HG02759 (cell line): ENCODE data around the gene ZNF697.
A peak's percentile ranks its signal among the peaks of the same experiment; 100 is the strongest.
"Not testable (repeated sequence)": the region's sequence is repeated elsewhere in the genome, so short reads cannot be mapped to it uniquely, and the experiment has no call there.

Source experiments
- ATAC-seq: cut with Tn5 transposase; IDR thresholded peaks from one replicate; pipeline ENCODE4 v1.9.1; 2021; ENCODE audit warnings: mild to moderate bottlenecking, moderate library complexity; ENCODE audit not compliant: unreplicated experiment

The ZNF697 gene

DNA sequence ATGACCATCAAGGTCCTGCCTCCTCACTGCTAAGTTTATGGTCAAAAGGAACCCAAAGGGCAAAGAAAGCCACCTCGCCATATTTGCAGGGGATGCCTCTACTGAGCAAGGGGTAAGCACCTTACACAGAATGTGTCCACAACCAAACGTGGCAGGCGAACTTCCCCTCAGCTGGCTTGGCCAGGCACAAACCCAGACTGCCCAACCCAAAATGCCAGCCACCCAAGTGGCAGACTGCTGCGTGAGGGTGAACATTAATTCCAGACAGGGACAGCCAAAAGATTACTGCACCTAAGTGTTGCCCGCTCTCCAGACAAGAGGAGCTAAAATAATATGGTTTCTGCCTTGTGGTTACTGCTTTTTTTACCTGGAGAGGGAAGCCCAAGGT, 16.0 kb downstream of the ZNF697 start:
- no peak for ATAC-seq

GRCh38 chr1:119631433-119632102, 16.5 kb downstream of the ZNF697 start:
- ATAC-seq, result peak; percentile 78

DNA sequence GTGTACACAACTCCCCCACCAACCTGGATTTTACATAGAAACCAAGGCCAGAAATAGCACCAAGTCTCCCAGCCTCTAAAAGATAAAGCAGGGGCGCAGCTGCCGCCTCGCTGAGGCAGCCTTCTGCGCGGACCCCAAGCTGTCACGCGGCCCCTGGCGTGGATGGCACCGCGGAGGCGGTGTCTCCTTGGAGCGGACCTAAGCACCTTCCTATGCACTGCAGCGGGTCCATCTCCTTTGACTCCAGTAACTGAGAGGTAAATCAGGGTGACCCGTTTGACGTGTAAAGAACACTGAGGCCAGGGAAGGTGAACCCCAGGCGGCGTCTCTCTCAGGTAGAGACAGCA, 17.0 kb downstream of the ZNF697 start:
- no peak for ATAC-seq

DNA sequence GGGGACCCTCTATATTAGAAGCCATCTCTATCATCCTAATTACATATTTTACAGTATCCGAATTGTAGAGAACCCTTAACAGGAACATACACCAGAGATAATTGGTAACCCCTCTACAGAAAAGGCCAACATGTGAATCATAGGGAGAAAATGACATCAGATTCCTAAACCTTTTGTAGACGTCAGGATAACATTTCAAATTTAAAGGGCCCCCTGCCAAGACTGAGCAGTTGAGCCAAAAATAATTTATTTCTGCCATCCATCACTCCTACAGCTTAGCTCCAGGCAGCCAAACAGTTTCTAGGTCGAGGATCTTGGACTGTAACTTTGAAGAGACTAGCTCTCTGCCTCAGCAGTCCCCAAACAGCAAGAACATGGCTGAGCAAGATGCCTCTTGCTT, 21.2 kb downstream of the ZNF697 start:
- no peak for ATAC-seq

- no peak for ATAC-seq
Observed at GRCh38 chr1:119626011-119626545, 22.0 kb downstream of the ZNF697 start.

GRCh38 chr1:119623678-119624077, 24.4 kb downstream of the ZNF697 start:
- ATAC-seq, result no peak

DNA sequence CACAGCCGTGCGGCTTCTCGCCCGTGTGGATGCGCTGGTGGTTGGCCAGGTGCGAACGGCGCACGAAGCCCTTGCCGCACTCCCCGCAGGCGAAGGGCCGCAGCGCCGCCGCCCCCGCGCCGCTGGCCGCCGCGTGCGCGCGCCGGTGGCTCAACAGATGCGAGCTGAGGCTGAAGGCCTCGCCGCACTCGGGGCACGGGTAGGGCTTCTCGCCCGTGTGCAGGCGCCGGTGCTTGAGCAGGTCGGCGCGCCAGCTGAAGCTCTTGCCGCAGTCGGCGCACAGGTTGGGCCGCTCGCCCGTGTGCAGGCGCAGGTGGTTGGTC, 24.9 kb downstream of the ZNF697 start:
- ATAC-seq, result no peak

- ATAC-seq, result no peak
Observed at GRCh38 chr1:119622311-119623192, 25.5 kb downstream of the ZNF697 start.

DNA sequence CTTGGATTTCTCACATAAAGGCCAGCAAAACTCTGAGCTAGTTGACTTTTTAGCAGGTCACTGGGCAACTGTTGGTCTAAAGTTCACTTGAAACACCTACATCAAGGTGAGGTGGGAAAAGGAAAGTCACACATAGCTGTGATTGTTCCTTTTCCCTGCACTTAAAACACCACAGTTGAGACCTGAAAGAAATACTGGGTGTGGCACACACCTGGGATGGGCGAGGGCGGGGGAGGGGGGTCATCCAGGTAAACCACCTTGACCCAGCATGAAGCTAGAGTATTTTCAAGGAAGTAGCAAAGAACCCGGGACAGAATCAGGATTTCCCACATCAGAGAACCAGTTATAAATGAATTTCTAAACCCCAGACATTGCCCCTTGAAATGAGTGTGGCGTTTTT, 26.4 kb downstream of the ZNF697 start:
- ATAC-seq, result no peak

- ATAC-seq, result no peak
Observed at GRCh38 chr1:119617751-119618691, 30.0 kb downstream of the ZNF697 start.

GRCh38 chr1:119616748-119617147, 31.3 kb downstream of the ZNF697 start:
- ATAC-seq, result not testable (repeated sequence)

DNA sequence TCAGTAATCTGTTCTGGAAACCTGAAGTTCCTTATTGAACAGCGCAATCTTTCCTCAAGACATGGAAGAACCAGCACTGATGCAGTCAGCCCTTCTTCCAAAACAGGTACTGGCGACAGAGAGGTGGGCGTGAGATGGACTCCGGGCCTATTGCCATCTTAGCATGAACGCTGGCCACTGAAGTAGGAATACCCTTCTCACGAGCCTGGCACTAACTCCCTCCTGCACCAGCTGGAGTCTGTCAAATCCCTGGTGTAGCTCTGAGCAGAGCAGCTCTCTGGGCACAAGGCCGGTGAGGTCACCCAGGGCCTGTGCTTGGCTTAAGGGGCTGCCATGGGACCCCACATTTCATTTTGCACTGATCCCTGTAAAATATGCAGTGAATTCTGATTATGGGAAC, 33.0 kb downstream of the ZNF697 start:
- ATAC-seq, result not testable (repeated sequence)

DNA sequence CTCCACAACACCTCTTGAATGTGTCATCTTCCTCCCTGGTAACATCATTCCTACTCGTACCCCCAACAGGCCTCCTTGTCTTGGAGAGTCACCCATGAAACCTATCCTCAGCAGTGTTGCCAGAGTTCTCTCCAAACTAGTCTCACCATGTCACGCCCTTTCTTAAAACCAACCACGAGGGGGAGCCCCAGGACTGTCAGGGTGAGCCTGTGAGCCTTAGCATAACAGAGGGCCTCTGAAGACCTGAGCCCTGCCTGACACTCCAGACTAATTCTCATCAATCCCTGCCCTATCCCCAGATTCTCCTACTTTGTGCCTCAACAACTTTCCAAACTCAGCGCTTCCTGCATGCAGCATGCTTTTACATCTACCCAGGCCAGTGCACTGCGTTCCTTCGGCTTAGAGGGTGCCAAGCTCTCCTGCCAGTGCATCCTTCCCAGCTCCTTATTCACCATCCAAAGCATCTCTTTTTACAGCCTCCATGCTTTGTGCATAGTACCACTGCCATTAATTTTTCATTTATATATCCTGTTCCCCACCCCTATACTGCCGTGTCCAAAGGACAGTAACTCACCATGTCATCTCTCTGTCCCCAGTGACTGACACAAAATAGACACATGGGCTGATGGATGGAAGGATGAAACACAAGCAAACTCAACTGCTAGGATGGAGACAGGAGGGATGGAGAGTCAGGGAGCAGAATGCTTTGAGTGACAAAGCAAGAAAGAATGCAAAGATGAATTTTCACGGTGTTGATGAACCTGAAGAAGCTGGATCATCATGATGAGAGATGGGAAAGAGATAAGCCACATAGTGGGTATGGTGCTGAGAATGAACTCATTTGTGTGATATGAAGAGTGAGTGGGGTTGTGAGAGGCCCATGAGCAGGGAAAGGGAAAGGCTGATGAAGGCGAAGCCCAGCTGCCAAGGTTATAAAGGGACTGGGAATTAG, 34.0 kb downstream of the ZNF697 start:
- ATAC-seq, result peak; percentile 88

- no peak for ATAC-seq
Observed at GRCh38 chr1:119611701-119612113, 36.4 kb downstream of the ZNF697 start.

- ATAC-seq, result not testable (repeated sequence)
Observed at GRCh38 chr1:119608816-119609215, 39.2 kb downstream of the ZNF697 start.

- ATAC-seq, result not testable (repeated sequence)
Observed at GRCh38 chr1:119607087-119607807, 40.8 kb downstream of the ZNF697 start.

DNA sequence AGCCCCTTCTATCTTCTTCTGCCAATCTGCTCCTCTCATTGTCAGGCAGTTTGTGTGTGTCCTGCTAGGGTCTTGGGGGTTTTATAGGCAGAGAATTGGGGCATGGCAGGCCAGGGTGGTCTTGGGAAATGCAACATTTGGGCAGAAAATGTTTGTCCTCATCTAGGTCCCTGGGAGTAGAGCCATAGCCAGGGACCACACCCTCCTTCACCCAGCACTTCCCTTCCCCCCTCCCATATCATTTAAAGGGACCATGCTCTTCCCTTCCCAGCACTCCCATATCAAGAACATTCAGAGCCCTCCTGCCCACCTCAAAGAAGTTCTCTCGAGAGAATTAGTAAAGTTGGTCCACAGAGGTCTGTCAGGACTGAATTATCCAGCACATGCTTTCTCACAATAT, 41.7 kb downstream of the ZNF697 start:
- no peak for ATAC-seq

DNA sequence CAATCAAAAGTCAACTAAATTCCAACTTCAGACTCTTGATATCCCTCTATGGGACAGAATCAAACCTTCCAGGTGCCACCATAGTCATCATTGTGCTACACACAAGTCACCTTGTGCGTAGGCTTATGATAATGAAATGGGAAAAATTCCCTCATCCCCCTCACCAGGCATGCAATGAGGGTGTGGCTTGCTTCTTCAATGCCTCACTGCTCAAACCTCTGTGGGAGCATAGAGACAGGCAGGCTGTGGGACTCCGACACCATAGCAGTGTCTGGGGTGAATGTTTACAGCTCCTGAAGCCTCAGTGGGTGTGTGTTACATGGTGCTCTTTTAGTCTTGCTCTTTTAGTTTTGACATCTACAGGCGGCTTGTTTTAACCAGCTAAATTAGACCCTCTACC, 42.4 kb downstream of the ZNF697 start:
- no peak for ATAC-seq

- not testable (repeated sequence) for ATAC-seq
Observed at GRCh38 chr1:119605080-119605479, 43.0 kb downstream of the ZNF697 start.
